SU-DHL-6 (cell line): ENCODE data around the gene ATG10.
"Not testable (repeated sequence)": the region's sequence is repeated elsewhere in the genome, so short reads cannot be mapped to it uniquely, and the experiment has no call there.

Experiments used
- H2AFZ ChIP-seq: fragments of 200-600 bp; sonication (generic); 2 replicates; pipeline ENCODE4 v1.6.1; 2014; ENCODE audit warnings: low read depth, mild to moderate bottlenecking, moderate library complexity, mixed read lengths, antibody characterized with exemption, low read length; ENCODE audit not compliant: severe bottlenecking
- H3F3A ChIP-seq: fragments of 200-600 bp; shearing (Covaris generic); 2 replicates; pipeline ENCODE4 v1.6.0; 2016; ENCODE audit warnings: antibody characterized with exemption, mild to moderate bottlenecking; ENCODE audit not compliant: insufficient read depth
- H3K27ac ChIP-seq: fragments of 200-600 bp; sonication (generic); 2 replicates; pipeline ENCODE4 v1.5.1; 2016; ENCODE audit warnings: low read depth, mild to moderate bottlenecking, low read length, moderate library complexity, mixed read lengths
- H3K27me3 ChIP-seq: fragments of 200-600 bp; sonication (generic), shearing (Covaris generic); 2 replicates; pipeline ENCODE4 v1.6.0; 2014; ENCODE audit warnings: mild to moderate bottlenecking, low read length
- H3K36me3 ChIP-seq: fragments of 200-600 bp; sonication (generic); 2 replicates; pipeline ENCODE4 v1.6.1; 2014; ENCODE audit warnings: mild to moderate bottlenecking, low read length, mixed read lengths
- H3K4me2 ChIP-seq: fragments of 300-600, 200-600 bp; shearing (Covaris generic), sonication (generic); 2 replicates; pipeline ENCODE4 v1.6.0; 2014; ENCODE audit warnings: low read length, low read depth, mild to moderate bottlenecking; ENCODE audit not compliant: poor library complexity, severe bottlenecking
- H3K4me3 ChIP-seq: fragments of 200-600 bp; sonication (generic); 2 replicates; pipeline ENCODE4 v1.5.1; 2014; ENCODE audit warnings: antibody characterized with exemption, low read length, mild to moderate bottlenecking, mixed read lengths; ENCODE audit not compliant: insufficient read depth, poor library complexity, severe bottlenecking
- H3K79me2 ChIP-seq: fragments of 200-600 bp; sonication (generic); 2 replicates; pipeline ENCODE4 v1.6.1; 2014; ENCODE audit warnings: mild to moderate bottlenecking, low read length, moderate library complexity; ENCODE audit not compliant: insufficient read depth
- H3K9ac ChIP-seq: fragments of 200-600 bp; sonication (generic); 2 replicates; pipeline ENCODE4 v1.7.0; 2014; ENCODE audit warnings: mild to moderate bottlenecking, low read length
- H3K9me2 ChIP-seq: fragments of 200-600 bp; sonication (generic); replicated peaks from 2 replicates; pipeline ENCODE4 v1.6.1; 2014; ENCODE audit warnings: low read length; ENCODE audit not compliant: insufficient read depth
- H3K9me3 ChIP-seq: fragments of 200-600 bp; sonication (generic); 2 replicates; pipeline ENCODE4 v1.6.1; 2014; ENCODE audit warnings: low read length, mixed read lengths; ENCODE audit not compliant: insufficient read depth
- H4K20me1 ChIP-seq: fragments of 200-600 bp; sonication (generic); 2 replicates; pipeline ENCODE4 v1.6.1; 2014; ENCODE audit warnings: low read depth, mild to moderate bottlenecking, antibody characterized with exemption, low read length, moderate library complexity, mixed read lengths
- CTCF ChIP-seq: fragments of 200-600 bp; sonication (generic); IDR thresholded peaks from one replicate; pipeline ENCODE4 v1.5.1; 2017; ENCODE audit warnings: antibody characterized with exemption, mild to moderate bottlenecking, low read length, moderate library complexity; ENCODE audit not compliant: insufficient read depth, poor library complexity, severe bottlenecking
- EZH2phosphoT487 ChIP-seq: fragments of 200-600 bp; sonication (generic), shearing (Covaris generic); conservative IDR thresholded peaks from 2 replicates; pipeline ENCODE4 v1.6.1; 2018; ENCODE audit warnings: mild to moderate bottlenecking, antibody characterized with exemption, low read length, moderate library complexity, mixed read lengths

ATG10 gene

GRCh38 chr5:82010696-82011095 is 38.9 kb downstream of the ATG10 start:
- Histone ChIP-seq H3K36me3 (no peaks in the 10 kb centered on the region), H3K79me2 (no peaks in the 10 kb centered on the region), H2AFZ (no peak overlapping the region), H4K20me1 (no peaks in the 10 kb centered on the region), H3K4me3 (no peak overlapping the region), H3K9me3 (no peaks in the 10 kb centered on the region), H3K27ac (no peak overlapping the region), H3K9me2 (no peaks in the 10 kb centered on the region), H3F3A (no peaks in the 10 kb centered on the region), H3K27me3 (no peaks in the 10 kb centered on the region), H3K4me2 (no peak overlapping the region), H3K9ac (no peak overlapping the region)
- TF ChIP-seq CTCF, result no peak
- no peak for TF ChIP-seq EZH2phosphoT487

GRCh38 chr5:82011761-82012160 is 39.9 kb downstream of the ATG10 start:
- no peaks in the 10 kb centered on the region for H3K9me3 ChIP-seq
- no peaks in the 10 kb centered on the region for H3F3A ChIP-seq
- H3K4me3 ChIP-seq, result no peak overlapping the region
- TF ChIP-seq EZH2phosphoT487 (no peak), CTCF (no peak)
- no peaks in the 10 kb centered on the region for H3K79me2 ChIP-seq
- H4K20me1 ChIP-seq, result no peaks in the 10 kb centered on the region
- no peak overlapping the region for H2AFZ ChIP-seq
- H3K27me3 ChIP-seq, result no peaks in the 10 kb centered on the region
- no peak overlapping the region for H3K4me2 ChIP-seq
- H3K9ac ChIP-seq, result no peak overlapping the region
- no peaks in the 10 kb centered on the region for H3K9me2 ChIP-seq
- H3K36me3 ChIP-seq, result no peaks in the 10 kb centered on the region
- H3K27ac ChIP-seq, result no peak overlapping the region

- not testable (repeated sequence) for H3K4me2 ChIP-seq, H3K9me2 ChIP-seq, H3K9ac ChIP-seq, H3K27ac ChIP-seq, H3K4me3 ChIP-seq, H3K27me3 ChIP-seq, H2AFZ ChIP-seq, H3K79me2 ChIP-seq, H4K20me1 ChIP-seq, H3F3A ChIP-seq, H3K9me3 ChIP-seq, H3K36me3 ChIP-seq
These were observed 42.8 kb downstream of the ATG10 start for GRCh38 chr5:82014644-82015043.

- Histone ChIP-seq H3K27ac (no peak overlapping the region), H3K9me3 (no peaks in the 10 kb centered on the region), H3K36me3 (no peaks in the 10 kb centered on the region), H3K9ac (no peak overlapping the region), H3F3A (no peaks in the 10 kb centered on the region), H3K79me2 (no peaks in the 10 kb centered on the region), H3K4me2 (no peak overlapping the region), H3K27me3 (no peaks in the 10 kb centered on the region), H2AFZ (no peak overlapping the region), H4K20me1 (peaks cover 3% of the 10 kb centered on the region; the same call in 1 of the 2 replicates), H3K4me3 (no peak overlapping the region), H3K9me2 (no peaks in the 10 kb centered on the region)
- TF ChIP-seq EZH2phosphoT487, result no peak
- TF ChIP-seq CTCF, result no peak
These were observed 46.6 kb downstream of the ATG10 start for GRCh38 chr5:82018462-82018861.
